ENCODE measurements around the gene DCTD.

DCTD gene

GRCh38 chr4:182856862-182857261 is 60.3 kb downstream of the DCTD start:
- TF ChIP-seq CTCF (IDR thresholded peaks at IDR 0.05; ENCODE audit: borderline replicate concordance, insufficient read depth, low read depth, low read length), result no peak

GRCh38 chr4:182855877-182856276 is 61.3 kb downstream of the DCTD start:
- H3K4me3 ChIP-seq (ENCODE audit: low read depth, low read length), result no peak overlapping the region
- TF ChIP-seq CTCF (IDR thresholded peaks at IDR 0.05; ENCODE audit: borderline replicate concordance, insufficient read depth, low read depth, low read length), result no peak

More at GRCh38 chr4:182856862-182857261, 60.3 kb downstream of the DCTD start:
- H3K4me3 ChIP-seq (ENCODE audit: low read depth, low read length), result no peak overlapping the region

GRCh38 chr4:182855312-182855711 is 61.9 kb downstream of the DCTD start:
- no peak for TF ChIP-seq CTCF (IDR thresholded peaks at IDR 0.05; ENCODE audit: borderline replicate concordance, insufficient read depth, low read depth, low read length)
- no peak overlapping the region for H3K4me3 ChIP-seq (ENCODE audit: low read depth, low read length)

GRCh38 chr4:182854466-182854865 is 62.7 kb downstream of the DCTD start:
- no peak overlapping the region for H3K4me3 ChIP-seq (ENCODE audit: low read depth, low read length)
- TF ChIP-seq CTCF (IDR thresholded peaks at IDR 0.05; ENCODE audit: borderline replicate concordance, insufficient read depth, low read depth, low read length), result no peak

- no peak for TF ChIP-seq CTCF (IDR thresholded peaks at IDR 0.05; ENCODE audit: borderline replicate concordance, insufficient read depth, low read depth, low read length)
- H3K4me3 ChIP-seq (ENCODE audit: low read depth, low read length), result no peak overlapping the region
Measured at GRCh38 chr4:182853731-182854330, 63.4 kb downstream of the DCTD start.

- no peak for TF ChIP-seq CTCF (IDR thresholded peaks at IDR 0.05; ENCODE audit: borderline replicate concordance, insufficient read depth, low read depth, low read length)
- H3K4me3 ChIP-seq (ENCODE audit: low read depth, low read length), result no peak overlapping the region
Measured at GRCh38 chr4:182848685-182849084, 68.5 kb downstream of the DCTD start.

- TF ChIP-seq CTCF (IDR thresholded peaks at IDR 0.05; ENCODE audit: borderline replicate concordance, insufficient read depth, low read depth, low read length), result no peak
- no peak overlapping the region for H3K4me3 ChIP-seq (ENCODE audit: low read depth, low read length)
Measured at GRCh38 chr4:182847576-182848450, 69.4 kb downstream of the DCTD start.

Measured in GM12875 (cell line).